Measurements from ENCODE around the gene SGSM2. TPM values are rescaled to one million over a fixed set of nuclear protein-coding genes. Genes with fewer than 3 reads are reported as not detected.

SGSM2 gene
- total RNA-seq, 1 donor from 2014 or later, result 35.5 TPM

DNA sequence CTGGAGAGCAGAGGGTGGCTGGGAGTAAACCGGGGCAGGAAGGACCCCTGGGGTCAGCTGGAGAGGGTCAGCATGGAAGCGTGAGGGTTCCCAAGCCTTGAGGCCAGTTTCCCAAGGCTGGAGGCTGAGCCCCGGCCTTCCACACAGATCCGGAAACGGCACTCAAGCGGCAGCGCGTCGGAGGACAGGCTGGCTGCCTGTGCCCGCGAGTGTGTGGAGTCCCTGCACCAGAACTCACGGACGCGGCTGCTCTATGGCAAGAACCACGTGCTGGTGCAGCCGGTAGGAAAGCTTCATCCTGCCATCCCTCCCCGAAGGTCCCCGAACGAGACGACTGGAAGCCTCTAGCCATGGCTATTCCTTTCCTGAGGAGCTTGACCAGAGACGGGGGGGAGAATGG, 26.0 kb downstream of the SGSM2 start:
- DNase-seq (ENCODE audit: low spot score), result no peak
- intact Hi-C loops (cut with DNase I), result no loop called here

DNA sequence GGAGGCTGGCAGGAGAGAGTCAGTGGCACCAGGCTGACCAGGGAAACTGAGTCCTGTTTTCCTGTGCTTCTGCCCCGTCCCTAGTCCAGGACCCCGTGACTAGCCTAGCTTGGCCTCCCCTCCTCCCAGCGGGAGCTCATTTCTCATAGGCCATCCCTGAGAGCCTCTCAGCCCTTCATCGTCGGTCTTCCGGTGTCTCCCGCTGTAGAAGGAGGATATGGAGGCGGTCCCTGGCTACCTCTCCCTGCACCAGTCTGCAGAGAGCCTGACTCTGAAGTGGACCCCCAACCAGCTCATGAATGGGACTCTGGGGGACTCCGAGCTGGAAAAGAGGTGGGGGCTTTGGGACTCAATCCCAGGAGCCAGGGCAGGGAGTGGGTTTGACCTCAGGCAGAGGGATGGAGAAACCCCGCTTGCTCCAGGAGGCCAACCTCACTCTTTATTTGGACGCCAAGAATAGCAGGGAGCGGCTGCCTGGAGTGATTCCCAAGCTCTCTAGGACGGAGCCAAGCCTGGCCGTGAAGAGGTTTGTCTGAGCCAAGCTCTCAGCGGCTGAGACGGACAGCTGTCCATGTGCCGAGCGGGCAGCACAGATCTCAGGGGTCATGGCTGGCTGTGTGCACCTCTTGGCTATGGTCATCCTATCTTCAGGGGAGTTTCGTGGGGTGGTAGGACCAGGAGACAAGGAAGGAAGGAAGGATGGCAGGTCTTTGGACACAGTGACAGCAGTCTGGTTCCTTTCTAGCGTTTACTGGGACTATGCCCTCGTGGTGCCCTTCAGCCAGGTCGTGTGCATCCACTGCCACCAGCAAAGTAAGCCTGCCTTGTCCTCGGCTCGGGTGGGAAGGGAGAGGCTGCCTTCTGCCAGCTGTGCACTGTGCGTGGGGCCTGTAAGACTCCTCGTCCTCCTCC, 26.8 kb downstream of the SGSM2 start:
- peak; percentile 85 for DNase-seq (ENCODE audit: low spot score)
- intact Hi-C loops (cut with DNase I), result no loop called here

- no peak for DNase-seq (ENCODE audit: low spot score)
- intact Hi-C loops (cut with DNase I), result no loop called here
Observed at GRCh38 chr17:2364763-2365116, 27.4 kb downstream of the SGSM2 start.

DNA sequence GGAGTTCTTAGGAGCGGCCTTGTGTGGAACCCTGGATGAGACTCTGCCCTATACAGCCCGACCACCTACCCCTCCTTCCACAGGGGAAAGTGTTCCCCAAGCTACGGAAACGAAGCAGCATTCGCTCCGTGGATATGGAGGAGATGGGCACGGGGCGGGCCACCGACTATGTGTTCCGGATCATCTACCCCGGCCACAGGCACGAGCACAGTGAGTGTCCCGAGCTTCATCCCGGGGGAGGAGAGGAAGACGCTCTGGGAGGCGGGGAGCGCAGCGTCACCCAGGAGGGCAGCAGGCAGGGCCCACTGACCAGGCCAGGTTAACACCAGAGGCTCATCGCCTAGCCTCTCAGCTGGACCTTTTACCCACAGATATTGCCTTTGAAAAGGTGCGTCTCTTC, 27.8 kb downstream of the SGSM2 start:
- intact Hi-C loops (cut with DNase I), result no loop called here

DNA sequence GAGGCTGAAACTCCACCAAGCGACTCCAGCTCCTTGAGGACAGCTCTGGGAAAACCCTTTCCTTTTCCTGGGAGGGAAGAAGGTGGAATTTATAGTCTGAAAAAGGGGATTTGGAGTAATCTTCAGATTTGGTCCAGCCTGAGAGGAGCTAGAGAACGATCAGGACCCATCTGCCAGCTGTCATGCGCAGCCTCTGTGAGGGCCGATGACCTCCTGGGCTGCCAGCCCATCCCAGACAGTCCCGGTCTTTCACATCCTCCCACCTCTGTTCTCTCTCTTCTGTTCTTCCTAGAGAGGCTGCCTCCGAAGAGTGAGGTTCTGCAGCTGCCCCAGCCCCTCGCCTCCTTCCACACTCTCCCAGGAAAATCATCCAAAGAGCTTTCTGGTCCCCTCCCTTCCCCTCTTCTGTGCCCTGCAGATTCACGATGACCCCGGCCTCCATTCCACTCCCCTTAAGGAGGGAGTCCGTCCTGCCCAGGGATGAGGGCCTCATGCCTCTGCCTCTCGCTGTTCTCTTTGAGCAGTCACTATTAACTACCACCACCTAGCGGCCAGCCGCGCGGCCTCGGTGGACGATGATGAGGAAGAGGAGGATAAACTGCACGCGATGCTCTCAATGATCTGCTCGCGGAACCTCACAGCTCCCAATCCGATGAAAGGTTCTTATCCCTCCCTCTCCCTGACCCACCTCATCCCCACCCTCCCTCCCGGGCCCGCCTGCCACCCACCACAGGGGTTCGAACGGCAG, 29.6 kb downstream of the SGSM2 start:
- DNase-seq (ENCODE audit: low spot score), result no peak
- intact Hi-C loops (cut with DNase I), result no loop called here

More for the DNA sequence above, 27.8 kb downstream of the SGSM2 start:
- DNase-seq (ENCODE audit: low spot score), result no peak

- intact Hi-C loops (cut with DNase I), result no loop called here
- DNase-seq (ENCODE audit: low spot score), result no peak
Observed at GRCh38 chr17:2368359-2368758, 31.1 kb downstream of the SGSM2 start.

DNA sequence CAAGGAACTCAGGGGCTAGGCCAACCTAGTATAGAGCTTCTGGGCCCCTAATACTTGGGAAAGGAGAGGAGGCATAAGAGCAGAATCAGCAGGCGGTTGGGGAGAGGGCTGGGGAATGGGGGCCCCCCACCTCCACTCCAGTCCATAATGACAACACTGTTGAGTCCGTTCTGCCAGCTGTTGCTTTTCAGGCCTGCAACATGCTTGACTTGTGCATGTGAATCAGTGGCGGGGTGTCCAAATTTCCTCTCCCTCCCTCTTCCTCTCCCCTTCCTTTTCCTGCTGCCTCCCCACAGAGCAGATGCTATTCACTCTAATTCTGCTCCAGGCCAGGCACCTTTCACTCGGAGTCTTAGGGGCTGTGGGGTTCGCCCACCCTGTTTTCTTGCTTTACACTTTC, 31.7 kb downstream of the SGSM2 start:
- intact Hi-C loops (cut with DNase I), result no loop called here

DNA sequence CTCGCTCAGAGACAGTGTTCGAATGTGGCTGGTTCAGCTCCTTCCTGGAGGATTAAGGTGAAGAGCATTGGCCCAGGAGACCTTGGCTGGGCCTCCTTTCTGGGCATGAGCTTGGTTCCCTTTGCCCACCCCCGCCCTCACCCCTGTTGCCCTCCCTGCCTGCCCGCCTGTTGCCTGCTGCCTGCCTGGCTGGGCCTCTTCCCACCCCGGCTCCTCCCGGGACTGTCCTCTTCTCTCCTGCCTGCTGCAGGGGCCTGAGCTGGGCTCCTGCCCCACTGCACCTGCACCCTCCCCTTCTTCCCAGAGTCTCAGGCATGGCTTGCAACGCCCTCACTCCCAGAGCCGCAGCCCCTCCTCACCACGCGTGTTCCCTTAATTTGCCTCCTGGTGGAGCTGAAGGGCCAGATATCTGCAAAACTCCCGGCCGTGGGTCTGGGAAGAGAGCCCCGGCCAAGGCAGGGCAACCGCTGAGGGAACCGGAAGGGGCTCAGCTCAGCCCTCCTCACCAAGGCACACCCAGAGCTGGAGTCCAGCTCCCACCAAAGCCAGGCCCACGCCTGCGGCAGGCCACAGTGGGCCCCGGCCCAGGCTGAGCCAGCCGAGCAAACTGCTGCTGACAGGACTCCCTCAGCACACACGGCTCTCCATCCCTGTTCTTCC, 32.4 kb downstream of the SGSM2 start:
- intact Hi-C loops (cut with DNase I), result no loop called here

More for the DNA sequence above, 31.7 kb downstream of the SGSM2 start:
- no peak for DNase-seq (ENCODE audit: low spot score)

DNA sequence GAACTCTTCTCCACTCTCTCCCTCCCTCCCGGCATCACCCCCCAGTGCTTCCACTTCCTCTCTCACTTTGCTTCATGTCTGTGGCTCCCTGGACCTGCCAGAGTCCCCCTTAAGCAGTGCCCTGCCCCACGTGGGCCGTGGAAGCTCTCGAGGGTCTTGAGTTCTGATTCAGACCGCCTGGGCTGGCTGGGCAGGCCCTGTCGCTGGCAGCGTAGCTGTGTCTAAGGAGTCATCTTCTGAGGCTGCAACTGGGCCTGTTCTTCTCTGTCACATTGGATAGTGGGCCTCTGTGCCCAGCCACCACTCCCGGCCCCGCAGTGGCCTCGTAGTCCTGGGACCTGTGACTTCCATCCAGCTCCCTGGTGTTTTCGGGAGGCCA, 32.9 kb downstream of the SGSM2 start:
- DNase-seq (ENCODE audit: low spot score), result no peak
- intact Hi-C loops (cut with DNase I), result no loop called here

More for the DNA sequence above, 32.4 kb downstream of the SGSM2 start:
- no peak for DNase-seq (ENCODE audit: low spot score)

DNA sequence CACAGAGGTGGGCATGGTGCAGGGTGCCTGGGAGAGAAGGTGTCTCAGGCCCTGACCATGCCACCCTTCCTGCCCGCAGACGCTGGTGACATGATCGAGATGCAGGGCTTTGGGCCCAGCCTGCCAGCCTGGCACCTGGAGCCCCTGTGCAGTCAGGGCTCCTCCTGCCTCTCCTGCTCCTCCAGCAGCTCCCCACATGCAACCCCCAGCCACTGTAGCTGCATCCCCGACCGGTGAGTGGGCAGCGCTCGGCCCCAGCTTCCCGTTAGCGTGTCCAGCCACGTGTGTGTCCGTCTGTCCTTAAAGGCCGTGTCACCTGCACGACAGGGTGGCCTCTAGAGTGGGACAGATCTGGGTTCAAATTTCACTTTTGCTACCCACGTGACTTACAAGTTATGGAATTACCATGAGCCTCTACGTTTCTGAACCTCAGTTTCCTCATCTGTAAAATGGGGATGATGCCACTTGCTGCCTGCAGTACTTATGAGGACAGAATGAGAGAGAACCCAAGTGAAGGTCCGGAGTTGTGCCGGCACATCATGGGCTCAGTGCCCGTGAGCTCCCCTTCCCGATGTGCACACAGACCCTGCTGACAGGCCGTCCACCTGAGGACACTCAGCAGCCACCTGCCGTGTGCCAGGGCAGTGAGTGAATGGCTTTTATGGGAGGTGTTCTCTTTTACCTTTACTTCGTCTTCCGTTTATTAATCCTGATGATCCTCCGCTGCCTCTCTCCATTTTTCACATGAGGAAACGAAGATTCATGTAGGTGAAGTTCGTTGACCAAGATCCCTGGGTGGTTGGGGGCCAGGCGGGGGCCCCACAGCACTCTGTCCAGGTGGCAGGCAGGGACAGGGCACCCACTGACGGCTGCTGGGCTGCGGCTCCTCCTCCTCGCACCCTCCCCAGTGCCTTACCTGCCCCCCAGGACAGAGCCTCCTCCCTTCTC, 34.2 kb downstream of the SGSM2 start:
- intact Hi-C loops (cut with DNase I), result no loop called here
- no peak for DNase-seq (ENCODE audit: low spot score)

DNA sequence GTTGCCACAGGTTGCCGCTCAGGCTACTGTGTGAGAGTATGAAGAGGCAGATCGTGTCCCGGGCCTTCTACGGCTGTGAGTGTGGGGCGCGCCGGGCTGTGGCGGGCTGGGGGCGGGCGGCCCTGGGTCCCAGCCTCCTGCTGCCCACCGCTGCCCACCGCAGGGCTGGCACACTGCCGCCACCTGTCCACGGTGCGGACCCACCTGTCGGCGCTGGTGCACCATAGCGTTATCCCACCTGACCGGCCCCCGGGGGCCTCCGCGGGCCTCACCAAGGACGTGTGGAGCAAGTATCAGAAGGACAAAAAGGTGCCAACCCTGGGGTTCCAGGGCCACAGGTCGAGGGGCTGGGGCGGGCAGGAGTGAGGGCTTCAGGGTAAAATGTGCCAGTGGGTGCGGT, 34.9 kb downstream of the SGSM2 start:
- intact Hi-C loops (cut with DNase I), result no loop called here
- DNase-seq (ENCODE audit: low spot score), result no peak

GRCh38 chr17:2372681-2373080, 35.4 kb downstream of the SGSM2 start:
- DNase-seq (ENCODE audit: low spot score), result no peak
- intact Hi-C loops (cut with DNase I), result no loop called here

DNA sequence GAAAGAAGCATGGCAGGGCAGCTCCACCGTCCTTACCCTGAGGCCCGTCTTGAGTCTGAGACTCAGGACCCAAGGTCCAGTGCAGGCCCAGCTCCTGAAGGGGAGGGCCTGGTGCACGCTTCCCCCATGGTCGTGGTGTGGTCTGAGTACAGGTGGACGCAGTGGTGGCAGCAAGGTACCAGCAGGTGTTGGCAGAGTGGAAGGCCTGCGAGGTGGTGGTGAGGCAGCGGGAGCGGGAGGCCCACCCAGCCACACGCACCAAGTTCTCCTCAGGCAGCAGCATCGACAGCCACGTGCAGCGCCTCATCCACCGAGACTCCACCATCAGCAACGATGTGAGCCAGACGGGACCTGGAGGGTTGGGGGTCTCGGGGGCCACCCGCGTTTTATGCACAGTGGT, 35.9 kb downstream of the SGSM2 start:
- intact Hi-C loops (cut with DNase I), result no loop called here
- no peak for DNase-seq (ENCODE audit: low spot score)

GRCh38 chr17:2374549-2375285, 37.4 kb downstream of the SGSM2 start:
- intact Hi-C loops (cut with DNase I), result no loop called here
- no peak for DNase-seq (ENCODE audit: low spot score)

DNA sequence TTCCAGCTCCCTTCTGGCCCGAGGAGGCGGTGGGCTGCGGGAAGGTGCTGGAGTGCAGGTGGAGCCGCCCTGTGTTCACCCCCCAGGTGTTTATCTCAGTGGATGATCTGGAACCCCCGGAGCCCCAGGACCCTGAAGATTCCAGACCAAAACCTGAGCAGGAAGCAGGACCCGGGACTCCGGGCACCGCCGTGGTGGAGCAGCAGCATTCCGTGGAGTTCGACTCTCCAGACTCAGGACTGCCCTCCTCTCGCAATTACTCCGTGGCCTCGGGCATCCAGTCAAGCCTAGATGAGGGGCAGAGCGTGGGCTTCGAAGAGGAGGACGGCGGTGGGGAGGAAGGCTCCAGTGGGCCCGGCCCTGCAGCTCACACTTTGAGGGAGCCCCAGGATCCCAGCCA, 38.1 kb downstream of the SGSM2 start:
- intact Hi-C loops (cut with DNase I), result no loop called here
- DNase-seq (ENCODE audit: low spot score), result no peak

DNA sequence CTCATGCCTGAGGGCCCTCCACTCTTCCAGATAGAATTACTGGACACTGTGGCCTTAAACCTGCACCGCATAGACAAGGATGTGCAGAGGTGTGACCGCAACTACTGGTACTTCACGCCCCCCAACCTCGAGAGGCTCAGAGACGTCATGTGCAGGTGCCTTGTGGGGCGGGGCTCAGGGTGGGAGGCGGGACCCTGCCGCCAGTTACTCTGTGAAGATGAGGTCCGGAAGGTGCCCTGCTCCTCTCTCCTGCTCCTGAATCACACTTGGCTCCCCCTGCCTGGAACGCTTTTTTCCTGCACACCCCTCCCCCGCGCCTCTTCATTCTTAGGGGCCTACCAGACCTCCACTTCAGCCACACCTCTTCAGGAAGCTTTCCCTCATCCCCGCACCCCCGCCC, 38.8 kb downstream of the SGSM2 start:
- DNase-seq (ENCODE audit: low spot score), result no peak
- intact Hi-C loops (cut with DNase I), result no loop called here

GRCh38 chr17:2377659-2378058, 40.4 kb downstream of the SGSM2 start:
- intact Hi-C loops (cut with DNase I), result no loop called here
- DNase-seq (ENCODE audit: low spot score), result no peak

- DNase-seq (ENCODE audit: low spot score), result no peak
- intact Hi-C loops (cut with DNase I), result no loop called here
Observed at GRCh38 chr17:2378905-2379304, 41.6 kb downstream of the SGSM2 start.

Data from cardiac septum (tissue), 1 donor.